ENCODE data around the gene ARL13B.
"Not testable (repeated sequence)": the region's sequence is repeated elsewhere in the genome, so short reads cannot be mapped to it uniquely, and the experiment has no call there.

ARL13B gene

DNA sequence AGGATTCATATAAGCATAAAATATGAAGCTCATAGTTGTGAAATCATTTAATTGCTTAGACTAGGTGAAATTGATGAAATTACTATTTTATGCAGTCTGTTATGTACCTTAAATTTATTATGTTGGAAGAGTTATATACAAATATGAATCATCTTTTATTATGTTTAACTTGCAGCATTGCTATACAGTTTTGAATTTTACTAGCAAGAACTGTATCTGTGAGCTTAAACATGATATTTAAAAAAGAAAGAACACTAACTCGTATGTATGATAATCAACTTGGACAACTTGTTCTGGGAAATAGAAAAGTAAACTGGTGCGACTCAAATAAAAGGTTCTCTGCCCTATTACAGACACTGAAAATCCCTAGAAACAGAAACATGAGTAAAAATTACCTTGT lies 46.7 kb downstream of the ARL13B start:
- TF ChIP-seq, protein P1, sequence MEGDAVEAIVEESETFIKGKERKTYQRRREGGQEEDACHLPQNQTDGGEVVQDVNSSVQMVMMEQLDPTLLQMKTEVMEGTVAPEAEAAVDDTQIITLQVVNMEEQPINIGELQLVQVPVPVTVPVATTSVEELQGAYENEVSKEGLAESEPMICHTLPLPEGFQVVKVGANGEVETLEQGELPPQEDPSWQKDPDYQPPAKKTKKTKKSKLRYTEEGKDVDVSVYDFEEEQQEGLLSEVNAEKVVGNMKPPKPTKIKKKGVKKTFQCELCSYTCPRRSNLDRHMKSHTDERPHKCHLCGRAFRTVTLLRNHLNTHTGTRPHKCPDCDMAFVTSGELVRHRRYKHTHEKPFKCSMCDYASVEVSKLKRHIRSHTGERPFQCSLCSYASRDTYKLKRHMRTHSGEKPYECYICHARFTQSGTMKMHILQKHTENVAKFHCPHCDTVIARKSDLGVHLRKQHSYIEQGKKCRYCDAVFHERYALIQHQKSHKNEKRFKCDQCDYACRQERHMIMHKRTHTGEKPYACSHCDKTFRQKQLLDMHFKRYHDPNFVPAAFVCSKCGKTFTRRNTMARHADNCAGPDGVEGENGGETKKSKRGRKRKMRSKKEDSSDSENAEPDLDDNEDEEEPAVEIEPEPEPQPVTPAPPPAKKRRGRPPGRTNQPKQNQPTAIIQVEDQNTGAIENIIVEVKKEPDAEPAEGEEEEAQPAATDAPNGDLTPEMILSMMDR (IDR thresholded peaks at IDR 0.05): no peak
- H3K27ac ChIP-seq: no peak overlapping the region

DNA sequence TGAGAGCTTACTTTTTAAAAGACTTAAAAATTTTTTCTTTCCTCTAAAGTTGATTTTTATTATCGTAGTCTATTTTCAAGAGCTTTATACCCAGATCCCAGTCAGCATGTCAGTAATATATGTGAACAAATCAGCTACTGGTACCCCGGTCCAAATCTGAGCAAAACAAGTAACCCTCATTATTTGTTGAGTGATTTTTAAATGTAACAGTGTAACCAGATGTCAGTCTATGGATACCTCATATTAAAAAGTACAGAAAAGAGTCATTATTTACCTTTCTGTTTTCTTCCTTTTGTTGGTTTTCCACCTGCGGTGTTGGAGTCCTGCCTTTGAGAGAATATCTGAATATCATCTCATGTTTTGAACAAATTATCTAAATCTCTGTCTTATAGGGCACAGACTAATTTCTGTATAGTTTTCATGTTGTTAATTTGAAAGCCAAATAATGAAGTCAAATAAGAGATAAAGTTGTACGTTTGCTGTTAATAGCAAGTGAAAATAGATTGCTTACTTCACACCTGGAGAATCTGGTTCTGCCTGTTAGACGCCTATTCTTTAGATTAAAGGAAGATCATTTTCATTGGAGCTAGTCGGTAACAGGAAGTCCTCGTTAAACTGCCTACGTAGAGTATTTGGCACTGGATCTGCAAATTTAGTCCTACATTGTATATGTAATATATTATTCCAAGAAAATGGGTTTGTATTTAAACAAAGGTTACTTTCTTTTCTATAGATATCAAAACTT lies 48.3 kb downstream of the ARL13B start, which contains the start of gene STX19:
Gene STX19 (minus strand): TSS at position 505 of the 745 bp plus-strand sequence. CDS start 13,328 bp downstream, outside the sequence.
- no peaks in the 10 kb centered on the region for H3K36me3 ChIP-seq
- H3K4me3 ChIP-seq (ENCODE audit: low read depth in 1 of 2, low read length in 1 of 2): no peak within 1 kb of the TSS
- H3K27me3 ChIP-seq: no peaks in the 10 kb centered on the region
- no peak within 1 kb of the TSS for H3K27ac ChIP-seq
- TF ChIP-seq, protein P1 (IDR thresholded peaks at IDR 0.05): no peak
- no peaks in the 10 kb centered on the region for H3K9me3 ChIP-seq
- no peaks in the 10 kb centered on the region for H3K4me1 ChIP-seq (ENCODE audit: control insufficient read depth in 1 of 2, insufficient read depth in 1 of 2, low read depth in 1 of 2, low read length in 1 of 2)

More for the DNA sequence above, 46.7 kb downstream of the ARL13B start:
- H3K4me3 ChIP-seq (ENCODE audit: low read depth in 1 of 2, low read length in 1 of 2): no peak overlapping the region
- H3K9me3 ChIP-seq: no peaks in the 10 kb centered on the region
- H3K36me3 ChIP-seq: no peaks in the 10 kb centered on the region
- no peaks in the 10 kb centered on the region for H3K27me3 ChIP-seq
- H3K4me1 ChIP-seq (ENCODE audit: control insufficient read depth in 1 of 2, insufficient read depth in 1 of 2, low read depth in 1 of 2, low read length in 1 of 2): no peaks in the 10 kb centered on the region

DNA sequence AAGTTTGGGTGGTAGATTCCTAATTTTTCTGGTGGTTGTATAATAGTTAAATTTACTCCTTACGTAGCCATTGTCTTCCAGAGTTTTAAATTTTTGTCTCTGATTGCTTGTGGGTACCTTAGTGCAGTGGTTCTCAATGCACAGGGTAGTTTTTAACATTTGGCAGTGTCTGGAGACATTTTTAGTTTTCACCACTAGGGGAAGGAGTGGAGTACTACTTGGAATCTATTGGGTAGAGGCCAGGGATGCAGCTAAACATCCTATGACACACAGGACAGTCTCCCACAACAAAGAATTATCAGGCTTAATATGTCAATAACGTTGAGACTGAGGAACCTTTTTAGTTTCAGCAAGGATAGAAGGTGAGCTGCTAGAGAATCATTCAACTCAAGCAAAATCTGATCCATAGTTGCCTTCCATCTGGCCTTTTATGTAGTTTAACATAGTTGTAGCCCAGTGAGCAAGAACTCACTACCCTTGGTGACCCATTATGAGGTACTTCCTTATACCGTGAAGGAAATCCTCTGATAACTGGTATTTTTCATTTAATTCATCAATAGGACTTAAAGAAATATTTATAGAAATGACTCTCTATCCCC lies 57.1 kb downstream of the ARL13B start:
- TF ChIP-seq, protein P1 (IDR thresholded peaks at IDR 0.05): no peak
- no peaks in the 10 kb centered on the region for H3K27me3 ChIP-seq
- H3K9me3 ChIP-seq: no peaks in the 10 kb centered on the region
- no peaks in the 10 kb centered on the region for H3K36me3 ChIP-seq
- H3K4me1 ChIP-seq (ENCODE audit: control insufficient read depth in 1 of 2, insufficient read depth in 1 of 2, low read depth in 1 of 2, low read length in 1 of 2): no peaks in the 10 kb centered on the region
- no peak overlapping the region for H3K27ac ChIP-seq
- H3K4me3 ChIP-seq (ENCODE audit: low read depth in 1 of 2, low read length in 1 of 2): no peak overlapping the region

DNA sequence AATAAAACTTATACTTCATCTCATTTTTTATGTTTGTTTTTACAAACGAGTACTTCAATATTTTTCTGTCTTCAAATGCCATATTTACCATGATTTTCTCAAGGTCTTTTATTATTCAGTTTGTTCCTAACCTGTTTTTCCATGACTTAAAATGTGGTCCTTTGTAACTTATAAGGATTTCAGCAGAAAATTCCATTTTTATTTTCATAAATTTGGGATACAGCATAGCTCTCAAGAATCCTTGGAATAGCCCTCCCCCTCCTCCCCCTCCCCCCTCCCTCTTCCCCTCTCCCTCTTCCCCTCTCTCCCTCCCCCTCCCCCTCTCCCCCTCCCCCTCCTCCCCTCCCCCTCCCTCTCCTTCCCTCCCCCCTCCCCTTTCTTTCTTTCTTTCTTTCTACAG lies 63.3 kb downstream of the ARL13B start:
- no peaks in the 10 kb centered on the region for H3K4me1 ChIP-seq (ENCODE audit: control insufficient read depth in 1 of 2, insufficient read depth in 1 of 2, low read depth in 1 of 2, low read length in 1 of 2)
- no peak overlapping the region for H3K4me3 ChIP-seq (ENCODE audit: low read depth in 1 of 2, low read length in 1 of 2)
- no peaks in the 10 kb centered on the region for H3K9me3 ChIP-seq
- TF ChIP-seq, protein P1 (IDR thresholded peaks at IDR 0.05): no peak
- H3K27me3 ChIP-seq: no peaks in the 10 kb centered on the region
- no peak overlapping the region for H3K27ac ChIP-seq
- no peaks in the 10 kb centered on the region for H3K36me3 ChIP-seq

DNA sequence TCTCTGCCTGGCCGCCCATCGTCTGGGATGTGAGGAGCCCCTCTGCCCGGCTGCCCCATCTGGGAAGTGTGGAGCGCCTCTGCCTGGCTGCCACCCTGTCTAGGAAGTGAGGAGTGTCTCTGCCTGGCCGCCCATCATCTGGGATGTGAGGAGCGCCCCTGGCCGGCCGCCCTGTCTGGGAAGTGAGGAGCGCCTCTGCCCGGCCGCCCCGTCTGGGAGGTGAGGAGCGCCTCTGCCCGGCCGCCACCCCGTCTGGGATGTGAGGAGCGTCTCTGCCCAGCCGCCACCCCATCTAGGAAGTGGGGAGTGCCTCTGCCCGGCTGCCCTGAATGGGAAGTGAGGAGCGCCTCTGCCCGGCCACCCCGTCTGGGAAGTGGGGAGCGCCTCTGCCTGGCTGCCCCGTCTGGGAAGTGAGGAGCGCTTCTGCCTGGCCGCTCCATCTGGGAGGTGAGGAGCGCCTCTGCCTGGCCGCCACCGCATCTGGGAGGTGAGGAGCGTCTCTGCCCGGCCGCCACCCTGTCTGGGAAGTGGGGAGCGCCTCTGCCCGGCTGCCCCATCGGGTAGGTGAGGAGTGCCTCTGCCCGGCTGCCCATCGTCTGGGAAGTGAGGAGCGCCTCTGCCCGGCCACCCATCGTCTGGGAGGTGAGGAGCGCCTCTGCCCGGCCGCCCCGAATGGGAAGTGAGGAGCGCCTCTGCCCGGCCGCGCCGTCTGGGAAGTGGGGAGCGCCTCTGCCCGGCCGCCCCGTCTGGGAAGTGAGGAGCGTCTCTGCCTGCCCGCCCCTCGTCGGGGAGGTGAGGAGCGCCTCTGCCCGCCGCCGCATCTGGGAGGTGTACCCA lies 64.4 kb downstream of the ARL13B start:
- not testable (repeated sequence) for H3K4me3 ChIP-seq (ENCODE audit: low read depth in 1 of 2, low read length in 1 of 2); H3K4me1 ChIP-seq (ENCODE audit: control insufficient read depth in 1 of 2, insufficient read depth in 1 of 2, low read depth in 1 of 2, low read length in 1 of 2); H3K36me3 ChIP-seq; H3K27me3 ChIP-seq; H3K9me3 ChIP-seq; H3K27ac ChIP-seq

Measured in neutrophil (primary cell).